ENCODE data around the gene ZNF3.

DNA sequence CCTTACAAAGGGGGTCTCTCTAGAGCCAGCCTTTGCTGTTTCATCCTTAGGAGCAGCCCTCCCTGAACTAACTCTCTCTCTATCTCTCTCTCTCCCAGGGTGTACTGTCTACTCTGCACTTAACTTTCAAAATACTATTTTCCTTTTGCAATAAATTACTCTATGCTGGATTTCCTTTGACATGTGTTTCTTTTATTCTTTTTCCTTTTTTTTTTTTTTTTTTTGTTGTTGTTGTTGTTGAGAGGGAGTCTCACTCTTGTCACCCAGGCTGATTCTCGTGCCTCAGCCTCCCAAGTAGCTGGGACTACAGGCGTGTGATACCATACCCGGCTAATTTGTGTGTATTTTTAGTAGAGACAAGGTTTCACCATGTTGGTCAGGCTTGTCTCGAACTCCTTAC lies 1.5 kb upstream of the ZNF3 start:
- no peak for TF ChIP-seq EZH2phosphoT487 (IDR thresholded peaks at IDR 0.05; ENCODE audit: low read depth)
- TF ChIP-seq, protein P1, sequence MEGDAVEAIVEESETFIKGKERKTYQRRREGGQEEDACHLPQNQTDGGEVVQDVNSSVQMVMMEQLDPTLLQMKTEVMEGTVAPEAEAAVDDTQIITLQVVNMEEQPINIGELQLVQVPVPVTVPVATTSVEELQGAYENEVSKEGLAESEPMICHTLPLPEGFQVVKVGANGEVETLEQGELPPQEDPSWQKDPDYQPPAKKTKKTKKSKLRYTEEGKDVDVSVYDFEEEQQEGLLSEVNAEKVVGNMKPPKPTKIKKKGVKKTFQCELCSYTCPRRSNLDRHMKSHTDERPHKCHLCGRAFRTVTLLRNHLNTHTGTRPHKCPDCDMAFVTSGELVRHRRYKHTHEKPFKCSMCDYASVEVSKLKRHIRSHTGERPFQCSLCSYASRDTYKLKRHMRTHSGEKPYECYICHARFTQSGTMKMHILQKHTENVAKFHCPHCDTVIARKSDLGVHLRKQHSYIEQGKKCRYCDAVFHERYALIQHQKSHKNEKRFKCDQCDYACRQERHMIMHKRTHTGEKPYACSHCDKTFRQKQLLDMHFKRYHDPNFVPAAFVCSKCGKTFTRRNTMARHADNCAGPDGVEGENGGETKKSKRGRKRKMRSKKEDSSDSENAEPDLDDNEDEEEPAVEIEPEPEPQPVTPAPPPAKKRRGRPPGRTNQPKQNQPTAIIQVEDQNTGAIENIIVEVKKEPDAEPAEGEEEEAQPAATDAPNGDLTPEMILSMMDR (IDR thresholded peaks at IDR 0.05; ENCODE audit: low read depth, low read length): no peak

Measured in OCI-LY3 (cell line).